ENCODE data around the gene ABCC6.
"Not testable (repeated sequence)": the region's sequence is repeated elsewhere in the genome, so short reads cannot be mapped to it uniquely, and the experiment has no call there.

The ABCC6 gene

GRCh38 chr16:16222850-16223661 is at the start of gene ABCC6:
TSS of gene ABCC6 (minus strand) at chr16:16223494. CDS start at chr16:16223434, 60 bp downstream.
- not testable (repeated sequence) for DNase-seq

GRCh38 chr16:16272573-16273221 is 49.4 kb upstream of the ABCC6 start:
- not testable (repeated sequence) for DNase-seq

- DNase-seq, result not testable (repeated sequence)
Observed at GRCh38 chr16:16271658-16272057, 48.4 kb upstream of the ABCC6 start.

GRCh38 chr16:16268185-16268808 is 45.0 kb upstream of the ABCC6 start:
- not testable (repeated sequence) for DNase-seq

- DNase-seq, result not testable (repeated sequence)
Observed at GRCh38 chr16:16267708-16268107, 44.4 kb upstream of the ABCC6 start.

- not testable (repeated sequence) for DNase-seq
Observed at GRCh38 chr16:16265044-16265443, 41.8 kb upstream of the ABCC6 start.

GRCh38 chr16:16263947-16264346 is 40.7 kb upstream of the ABCC6 start:
- DNase-seq, result not testable (repeated sequence)

- DNase-seq, result not testable (repeated sequence)
Observed at GRCh38 chr16:16262954-16263555, 39.8 kb upstream of the ABCC6 start.

- not testable (repeated sequence) for DNase-seq
Observed at GRCh38 chr16:16259971-16260370, 36.7 kb upstream of the ABCC6 start.

- not testable (repeated sequence) for DNase-seq
Observed at GRCh38 chr16:16258822-16259221, 35.5 kb upstream of the ABCC6 start.

- not testable (repeated sequence) for DNase-seq
Observed at GRCh38 chr16:16257301-16257923, 34.1 kb upstream of the ABCC6 start.

GRCh38 chr16:16252377-16252776 is 29.1 kb upstream of the ABCC6 start:
- not testable (repeated sequence) for DNase-seq

GRCh38 chr16:16249621-16250330 is 26.5 kb upstream of the ABCC6 start:
- DNase-seq, result not testable (repeated sequence)

GRCh38 chr16:16247439-16247838 is 24.1 kb upstream of the ABCC6 start:
- DNase-seq, result not testable (repeated sequence)

- DNase-seq, result not testable (repeated sequence)
Observed at GRCh38 chr16:16246578-16247262, 23.4 kb upstream of the ABCC6 start.

- not testable (repeated sequence) for DNase-seq
Observed at GRCh38 chr16:16243886-16244285, 20.6 kb upstream of the ABCC6 start.

- DNase-seq, result not testable (repeated sequence)
Observed at GRCh38 chr16:16240667-16241066, 17.4 kb upstream of the ABCC6 start.

GRCh38 chr16:16237738-16238137 is 14.4 kb upstream of the ABCC6 start:
- DNase-seq, result not testable (repeated sequence)

- not testable (repeated sequence) for DNase-seq
Observed at GRCh38 chr16:16237071-16237470, 13.8 kb upstream of the ABCC6 start.

GRCh38 chr16:16232692-16233061 is 9.4 kb upstream of the ABCC6 start:
- not testable (repeated sequence) for DNase-seq

GRCh38 chr16:16223662-16224241 is 458 bp upstream of the ABCC6 start:
- not testable (repeated sequence) for DNase-seq
